A549 (cell line): Measurements from ENCODE around the gene NPTX2. TPM values are rescaled to one million over a fixed set of nuclear protein-coding genes. Genes with fewer than 3 reads are reported as not detected.

Experiments
- ATAC-seq, 2 experiments: fragments of 200-7000 bp in 1 of 2; fragments of >200 bp in 1 of 2; cut with Nextera tagmentation in 1 of 2; cut with Tn5 transposase in 1 of 2; 3 replicates each; pipeline versions ENCODE4 v1.8.0 to v1.9.1; 2018 to 2020; ENCODE audit warnings: mild to moderate bottlenecking in 1 of 2, moderate library complexity in 1 of 2
- CTCF ChIA-PET: fragments of 300-600 bp; sonication (Branson Sonifier 250); formaldehyde crosslinking; extraction: SDS; loops from one replicate; lab custom pipeline; 2021; ENCODE audit warnings: antibody characterized with exemption, inconsistent platforms; lab: Yijun Ruan, JAX
- POLR2A ChIA-PET: fragments of 350-600 bp; formaldehyde crosslinking; extraction: SDS; loops from one replicate; lab custom pipeline; 2021; ENCODE audit warnings: antibody characterized with exemption, inconsistent platforms; lab: Yijun Ruan, JAX
- DNase-seq, 2 experiments: peaks; one replicate each; pipeline versions ENCODE4 v3.0.0 to v3.0.0-alpha.2; 2011 to 2016; ENCODE audit warnings: low read depth in 1 of 2, low spot score in 1 of 2
- FAIRE-seq: peaks from 2 replicates; lab custom pipeline; 2011; peaks lifted over from hg19 to GRCh38; lab: Jason Lieb, UNC
- H3K27ac ChIP-seq, 2 experiments: fragments of >200 bp; sonication (Bioruptor Twin); formaldehyde crosslinking; 3 replicates each; pipeline ENCODE4 v1.5.1; 2016 to 2017
- H3K4me1 ChIP-seq: fragments of >200 bp; sonication (Bioruptor Twin); formaldehyde crosslinking; 3 replicates; pipeline ENCODE4 v1.6.1; 2016
- H3K4me2 ChIP-seq: fragments of >200 bp; sonication (Bioruptor Twin); formaldehyde crosslinking; 3 replicates; pipeline ENCODE4 v1.6.1; 2016
- H3K4me3 ChIP-seq: fragments of >200 bp; sonication (Bioruptor Twin); formaldehyde crosslinking; 3 replicates; pipeline ENCODE4 v1.5.1; 2016
- H3K9me3 ChIP-seq: fragments of >200 bp; sonication (Bioruptor Twin); formaldehyde crosslinking; 3 replicates; pipeline ENCODE4 v1.6.1; 2016
- CBX8 ChIP-seq: fragments of 200-600 bp; sonication (generic); IDR thresholded peaks from 2 replicates; pipeline ENCODE4 v1.6.1; 2016
- ESRRA ChIP-seq: fragments of 150-350 bp; IDR thresholded peaks from 2 replicates; pipeline ENCODE4 v1.6.1; 2014; ENCODE audit warnings: mild to moderate bottlenecking, low read length, borderline replicate concordance
- FOSB ChIP-seq: fragments of 250-450 bp; sonication (Bioruptor Pico); IDR thresholded peaks from 2 replicates; pipeline ENCODE4 v1.5.0; 2020; ENCODE audit warnings: mild to moderate bottlenecking, moderate library complexity
- GATA3 ChIP-seq: IDR thresholded peaks from 2 replicates; pipeline ENCODE4 v1.6.1; 2012; ENCODE audit warnings: borderline replicate concordance
- HEYL ChIP-seq: fragments of 250-450 bp; sonication (Bioruptor Pico); IDR thresholded peaks from 2 replicates; pipeline ENCODE4 v1.8.0; 2021; ENCODE audit warnings: mild to moderate bottlenecking, moderate library complexity
- HOXA7 ChIP-seq: fragments of 250-450 bp; sonication (Bioruptor Pico); IDR thresholded peaks from 2 replicates; pipeline ENCODE4 v1.5.0; 2020; ENCODE audit warnings: mild to moderate bottlenecking, moderate library complexity
- HOXB5 ChIP-seq: fragments of 250-450 bp; sonication (Bioruptor Pico); IDR thresholded peaks from 2 replicates; pipeline ENCODE4 v1.5.0; 2020; ENCODE audit warnings: mild to moderate bottlenecking, moderate library complexity
- KDM1A ChIP-seq: fragments of 200-600 bp; sonication (generic); IDR thresholded peaks from 2 replicates; pipeline ENCODE4 v1.6.1; 2016; ENCODE audit warnings: low read depth, mild to moderate bottlenecking
- KDM5A ChIP-seq: fragments of 200-600 bp; sonication (generic); IDR thresholded peaks from 2 replicates; pipeline ENCODE4 v1.6.1; 2016; ENCODE audit warnings: antibody characterized with exemption, mild to moderate bottlenecking
- MAFK ChIP-seq: fragments of 450-650 bp; IDR thresholded peaks from 2 replicates; pipeline ENCODE4 v1.6.1; 2014; ENCODE audit not compliant: partially characterized antibody
- MYC ChIP-seq: IDR thresholded peaks from 2 replicates; pipeline ENCODE4 v1.6.1; 2012; ENCODE audit warnings: mild to moderate bottlenecking, inconsistent platforms, low read length, improper control_type of control experiment, borderline replicate concordance
- NFE2L2 ChIP-seq: fragments of 150-350 bp; conservative IDR thresholded peaks from 2 replicates; pipeline ENCODE4 v1.6.1; 2014; ENCODE audit warnings: low read length
- NPAS2 ChIP-seq: fragments of 250-450 bp; sonication (Bioruptor Pico); IDR thresholded peaks from 2 replicates; pipeline ENCODE4 v1.8.0; 2022; ENCODE audit warnings: mild to moderate bottlenecking, moderate library complexity, borderline replicate concordance
- POLR2AphosphoS2 ChIP-seq: conservative IDR thresholded peaks from 2 replicates; pipeline ENCODE4 v1.6.1; 2012; ENCODE audit warnings: low read length, improper control_type of control experiment, inconsistent platforms
- RAD21 ChIP-seq, 2 experiments: fragments of >200 bp in 1 of 2; sonication (Bioruptor Twin) in 1 of 2; formaldehyde crosslinking in 1 of 2; IDR thresholded peaks in 1 of 2; conservative IDR thresholded peaks in 1 of 2; 2 replicates in 1 of 2; 3 replicates in 1 of 2; pipeline ENCODE4 v1.6.1; 2012 to 2018; ENCODE audit warnings: inconsistent platforms in 1 of 2
- RARB ChIP-seq: fragments of 250-450 bp; sonication (Bioruptor Pico); IDR thresholded peaks from 2 replicates; pipeline ENCODE4 v1.8.0; 2021; ENCODE audit warnings: mild to moderate bottlenecking, moderate library complexity
- RFX5 ChIP-seq: fragments of 450-650 bp; IDR thresholded peaks from 2 replicates; pipeline ENCODE4 v1.7.1; 2014; ENCODE audit warnings: antibody characterized with exemption, mild to moderate bottlenecking, moderate library complexity
- SMC3 ChIP-seq: fragments of >200 bp; sonication (Bioruptor Twin); formaldehyde crosslinking; IDR thresholded peaks from 3 replicates; pipeline ENCODE4 v1.6.1; 2018; ENCODE audit warnings: inconsistent platforms
- SREBF2 ChIP-seq: fragments of 450-650 bp; IDR thresholded peaks from 2 replicates; pipeline ENCODE4 v1.6.1; 2014; ENCODE audit warnings: mild to moderate bottlenecking, moderate library complexity
- TFCP2L1 ChIP-seq: fragments of 250-450 bp; sonication (Bioruptor Pico); IDR thresholded peaks from 2 replicates; pipeline ENCODE4 v1.5.0; 2021; ENCODE audit warnings: mild to moderate bottlenecking
- TP53 ChIP-seq: fragments of 250-450 bp; sonication (Bioruptor Pico); IDR thresholded peaks from 2 replicates; pipeline ENCODE4 v1.5.0; 2021; ENCODE audit warnings: mild to moderate bottlenecking, moderate library complexity
- ZNF302 ChIP-seq: fragments of 250-450 bp; sonication (Bioruptor Pico); IDR thresholded peaks from 2 replicates; pipeline ENCODE4 v1.9.0; 2021; ENCODE audit warnings: inconsistent platforms, mild to moderate bottlenecking, moderate library complexity
- ZSCAN20 ChIP-seq: fragments of 250-450 bp; sonication (Bioruptor Pico); IDR thresholded peaks from 2 replicates; pipeline ENCODE4 v1.8.0; 2022; ENCODE audit warnings: mild to moderate bottlenecking, moderate library complexity
- WGBS: methylation state at CpG from one replicate; pipeline ENCODE4 v1.1.6; 2017; ENCODE audit errors: missing lambda C conversion rate; 5-methylcytosine and 5-hydroxymethylcytosine counted together
- polyA plus RNA-seq, 4 experiments: library from polyadenylated mRNA; depleted of rRNA in 3 of 4; stranded (reverse); fragments of >200 nt; fragmentation: RNase III in 1 of 4; extraction: RNeasy Plus Mini Kit Qiagen cat#74134 plus additional on column Dnase treatment in 1 of 4; gene quantifications; 2 replicates in 3 of 4; 3 replicates in 1 of 4; pipeline ENCODE4 v1.2.3, GENCODE V29; 2011 to 2017
- TF ChIP-seq, protein P1 (sequence below): fragments of 450-650 bp; IDR thresholded peaks from 2 replicates; pipeline ENCODE4 v1.6.1; 2014; ENCODE audit warnings: antibody characterized with exemption
- TF ChIP-seq, protein P2 (sequence below): fragments of 250-450 bp; sonication (Bioruptor Pico); IDR thresholded peaks from 2 replicates; pipeline ENCODE4 v1.5.0; 2020; ENCODE audit warnings: low read depth, mild to moderate bottlenecking, moderate library complexity
- TF ChIP-seq, protein P3 (sequence below): fragments of >200 bp; sonication (Bioruptor Twin); formaldehyde crosslinking; IDR thresholded peaks from 3 replicates; pipeline ENCODE4 v1.5.1; 2016
- TF ChIP-seq, protein P4 (sequence below): IDR thresholded peaks from 2 replicates; pipeline ENCODE4 v1.6.1; 2012
- TF ChIP-seq, protein P5 (sequence below): fragments of >200 bp; sonication (Bioruptor Twin); formaldehyde crosslinking; IDR thresholded peaks from 2 replicates; pipeline ENCODE4 v1.6.1; 2016

NPTX2 gene
- polyA plus RNA-seq, 2 of the 4 experiments (the other 2 are of a cell fraction): not detected

DNA sequence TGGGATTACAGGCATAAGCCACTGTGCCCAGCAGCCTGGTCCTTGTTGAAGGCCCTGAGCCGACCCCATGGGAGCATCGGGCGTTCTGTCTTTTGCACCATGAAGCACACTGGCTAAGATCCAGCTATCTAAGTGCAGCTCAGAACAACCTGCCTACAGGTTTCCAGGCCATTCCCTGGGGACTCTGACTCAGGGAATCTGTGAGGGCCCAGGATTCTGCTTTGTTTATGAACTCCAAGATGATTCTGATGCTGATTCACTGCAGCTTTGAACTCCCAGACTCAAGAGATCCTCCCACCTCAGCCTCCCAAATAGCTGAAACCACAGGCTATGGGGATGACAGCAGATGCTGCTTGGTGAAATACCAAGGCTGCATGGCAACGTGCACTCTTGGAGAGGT is 30.2 kb downstream of the NPTX2 start:
- Histone ChIP-seq H3K4me1 (no peaks in the 10 kb centered on the region), H3K27ac (no peak overlapping the region), H3K9me3 (peaks cover 2% of the 10 kb centered on the region; the same call in 2 of the 3 replicates), H3K4me3 (no peak overlapping the region), H3K4me2 (no peak overlapping the region)
- ChIA-PET POLR2A (no interaction called here), CTCF (interaction anchor here (1.2 to 1.4 kb wide), 2 partner anchors 11 to 194 kb away, joined by 3 to 5 read pairs; no protein-coding TSS in a partner anchor)
- WGBS: 20% methylated on average over 3 of the region's 4 CpGs
- TF ChIP-seq KDM5A (no peak), RFX5 (no peak)
- no peak for ATAC-seq
- no peak for DNase-seq
- FAIRE-seq: no peak

DNA sequence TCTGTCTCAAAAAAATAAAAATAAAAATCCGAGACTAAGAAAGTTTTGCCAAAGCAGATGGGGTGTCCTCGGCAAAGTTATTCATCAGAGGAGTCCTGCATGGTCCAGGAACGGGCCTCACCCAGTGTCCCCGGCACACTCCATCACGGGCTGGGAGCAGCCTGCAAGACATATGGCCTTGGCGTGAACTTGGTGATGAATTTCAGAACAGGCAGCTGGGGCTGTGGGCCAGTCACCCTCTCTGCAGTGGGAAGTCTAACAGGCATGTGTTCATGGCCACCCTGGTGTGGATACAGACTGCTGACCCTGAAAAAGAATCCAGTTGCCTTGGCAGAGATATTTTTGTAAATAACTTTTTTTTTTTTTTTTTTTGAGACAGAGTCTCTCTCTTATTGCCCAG is 34.7 kb downstream of the NPTX2 start:
- DNase-seq (no peak), FAIRE-seq (no peak), ATAC-seq (no peak)
- H3K4me2 ChIP-seq: no peak overlapping the region
- no peak overlapping the region for H3K27ac ChIP-seq
- POLR2A ChIA-PET: no interaction called here
- TF ChIP-seq HOXA7 (no peak), CBX8 (no peak), KDM5A (no peak), SMC3 (no peak), ZNF302 (CRISPR knock-in tag) (no peak), POLR2AphosphoS2 (no peak), ESRRA (no peak), TP53 (CRISPR knock-in tag) (no peak), HOXB5 (no peak), RFX5 (no peak), FOSB (no peak), SREBF2 (no peak), NPAS2 (CRISPR knock-in tag) (no peak), RAD21 (conservative IDR thresholded peaks at IDR 0.05 in 1 of 2, IDR thresholded peaks at IDR 0.05 in 1 of 2) (no peak), MAFK (no peak), KDM1A (no peak), ZSCAN20 (CRISPR knock-in tag) (no peak)
- TF ChIP-seq, protein P1, sequence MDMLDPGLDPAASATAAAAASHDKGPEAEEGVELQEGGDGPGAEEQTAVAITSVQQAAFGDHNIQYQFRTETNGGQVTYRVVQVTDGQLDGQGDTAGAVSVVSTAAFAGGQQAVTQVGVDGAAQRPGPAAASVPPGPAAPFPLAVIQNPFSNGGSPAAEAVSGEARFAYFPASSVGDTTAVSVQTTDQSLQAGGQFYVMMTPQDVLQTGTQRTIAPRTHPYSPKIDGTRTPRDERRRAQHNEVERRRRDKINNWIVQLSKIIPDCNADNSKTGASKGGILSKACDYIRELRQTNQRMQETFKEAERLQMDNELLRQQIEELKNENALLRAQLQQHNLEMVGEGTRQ: no peak
- TF ChIP-seq, protein P2, sequence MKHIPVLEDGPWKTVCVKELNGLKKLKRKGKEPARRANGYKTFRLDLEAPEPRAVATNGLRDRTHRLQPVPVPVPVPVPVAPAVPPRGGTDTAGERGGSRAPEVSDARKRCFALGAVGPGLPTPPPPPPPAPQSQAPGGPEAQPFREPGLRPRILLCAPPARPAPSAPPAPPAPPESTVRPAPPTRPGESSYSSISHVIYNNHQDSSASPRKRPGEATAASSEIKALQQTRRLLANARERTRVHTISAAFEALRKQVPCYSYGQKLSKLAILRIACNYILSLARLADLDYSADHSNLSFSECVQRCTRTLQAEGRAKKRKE: no peak
- no peaks in the 10 kb centered on the region for H3K4me1 ChIP-seq
- peaks cover 2% of the 10 kb centered on the region; the same call in 2 of the 3 replicates for H3K9me3 ChIP-seq
- no peak overlapping the region for H3K4me3 ChIP-seq
- CTCF ChIA-PET: interaction anchor here (0.6 kb wide), 1 partner anchor 19 kb away, joined by 3 read pairs; no protein-coding TSS in a partner anchor
- WGBS: 15% methylated on average over 6 of the region's 6 CpGs

DNA sequence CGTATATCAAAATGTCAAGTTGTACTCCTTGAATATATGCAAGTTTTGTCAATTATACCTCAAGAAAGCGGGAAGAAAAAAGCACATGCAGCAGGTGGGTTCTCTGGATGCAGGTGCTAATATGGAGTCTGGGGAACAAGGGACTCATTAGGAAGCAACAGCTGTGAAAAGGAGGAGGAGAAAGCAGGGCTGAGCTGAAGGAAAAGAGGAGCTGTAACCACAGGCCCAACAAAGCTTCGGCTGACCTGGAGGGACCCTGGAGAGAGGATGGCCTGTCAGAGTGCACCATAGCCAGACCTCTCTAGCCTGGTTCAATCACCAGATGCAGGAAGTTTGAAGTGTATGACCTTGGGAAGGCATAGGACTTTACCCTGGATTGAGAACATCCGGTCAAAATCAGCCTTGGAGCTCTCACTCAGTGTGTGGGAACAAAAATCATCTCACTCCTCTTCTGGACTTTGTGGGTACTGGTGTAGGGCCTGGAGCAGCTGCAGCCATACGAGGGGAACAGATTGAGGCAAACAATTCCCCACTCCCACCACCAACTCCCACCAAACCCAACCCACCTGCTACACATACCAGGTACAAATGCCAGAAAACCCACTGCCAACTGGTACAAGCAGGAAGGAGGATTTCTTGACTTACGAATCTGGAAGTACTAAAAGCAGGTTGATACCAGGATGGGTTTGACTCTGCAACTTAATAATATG is 36.7 kb downstream of the NPTX2 start:
- H3K4me3 ChIP-seq: no peak overlapping the region
- no peaks in the 10 kb centered on the region for H3K4me1 ChIP-seq
- H3K4me2 ChIP-seq: no peak overlapping the region
- CTCF ChIA-PET: interaction anchor here (1.2 kb wide), 1 partner anchor 10 kb away, joined by 3 read pairs; no protein-coding TSS in a partner anchor
- DNase-seq (no peak), ATAC-seq (no peak; a peak in 2 of 6 replicates), FAIRE-seq (no peak)
- 20% methylated on average over 6 of the region's 6 CpGs for WGBS
- H3K27ac ChIP-seq: no peak overlapping the region
- peaks cover 2% of the 10 kb centered on the region; the same call in 2 of the 3 replicates for H3K9me3 ChIP-seq
- POLR2A ChIA-PET: no interaction called here
- no peak for TF ChIP-seq NFE2L2
- no peak for TF ChIP-seq ZNF302 (CRISPR knock-in tag)
- TF ChIP-seq, protein P3, sequence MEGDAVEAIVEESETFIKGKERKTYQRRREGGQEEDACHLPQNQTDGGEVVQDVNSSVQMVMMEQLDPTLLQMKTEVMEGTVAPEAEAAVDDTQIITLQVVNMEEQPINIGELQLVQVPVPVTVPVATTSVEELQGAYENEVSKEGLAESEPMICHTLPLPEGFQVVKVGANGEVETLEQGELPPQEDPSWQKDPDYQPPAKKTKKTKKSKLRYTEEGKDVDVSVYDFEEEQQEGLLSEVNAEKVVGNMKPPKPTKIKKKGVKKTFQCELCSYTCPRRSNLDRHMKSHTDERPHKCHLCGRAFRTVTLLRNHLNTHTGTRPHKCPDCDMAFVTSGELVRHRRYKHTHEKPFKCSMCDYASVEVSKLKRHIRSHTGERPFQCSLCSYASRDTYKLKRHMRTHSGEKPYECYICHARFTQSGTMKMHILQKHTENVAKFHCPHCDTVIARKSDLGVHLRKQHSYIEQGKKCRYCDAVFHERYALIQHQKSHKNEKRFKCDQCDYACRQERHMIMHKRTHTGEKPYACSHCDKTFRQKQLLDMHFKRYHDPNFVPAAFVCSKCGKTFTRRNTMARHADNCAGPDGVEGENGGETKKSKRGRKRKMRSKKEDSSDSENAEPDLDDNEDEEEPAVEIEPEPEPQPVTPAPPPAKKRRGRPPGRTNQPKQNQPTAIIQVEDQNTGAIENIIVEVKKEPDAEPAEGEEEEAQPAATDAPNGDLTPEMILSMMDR: no peak
- no peak for TF ChIP-seq MYC
- TF ChIP-seq, protein P4, sequence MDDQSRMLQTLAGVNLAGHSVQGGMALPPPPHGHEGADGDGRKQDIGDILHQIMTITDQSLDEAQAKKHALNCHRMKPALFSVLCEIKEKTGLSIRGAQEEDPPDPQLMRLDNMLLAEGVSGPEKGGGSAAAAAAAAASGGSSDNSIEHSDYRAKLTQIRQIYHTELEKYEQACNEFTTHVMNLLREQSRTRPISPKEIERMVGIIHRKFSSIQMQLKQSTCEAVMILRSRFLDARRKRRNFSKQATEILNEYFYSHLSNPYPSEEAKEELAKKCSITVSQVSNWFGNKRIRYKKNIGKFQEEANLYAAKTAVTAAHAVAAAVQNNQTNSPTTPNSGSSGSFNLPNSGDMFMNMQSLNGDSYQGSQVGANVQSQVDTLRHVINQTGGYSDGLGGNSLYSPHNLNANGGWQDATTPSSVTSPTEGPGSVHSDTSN: no peak
- TF ChIP-seq RARB (CRISPR knock-in tag): no peak
- TF ChIP-seq, protein P5, sequence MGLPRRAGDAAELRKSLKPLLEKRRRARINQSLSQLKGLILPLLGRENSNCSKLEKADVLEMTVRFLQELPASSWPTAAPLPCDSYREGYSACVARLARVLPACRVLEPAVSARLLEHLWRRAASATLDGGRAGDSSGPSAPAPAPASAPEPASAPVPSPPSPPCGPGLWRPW: no peak
- TF ChIP-seq, protein P1: no peak
- TF ChIP-seq GATA3: no peak
- TF ChIP-seq HEYL (CRISPR knock-in tag): no peak
- no peak for TF ChIP-seq TFCP2L1 (CRISPR knock-in tag)
- no peak for TF ChIP-seq NPAS2 (CRISPR knock-in tag)
- TF ChIP-seq, protein P2: no peak
